ENCODE data around the gene PTPRD.

DNA sequence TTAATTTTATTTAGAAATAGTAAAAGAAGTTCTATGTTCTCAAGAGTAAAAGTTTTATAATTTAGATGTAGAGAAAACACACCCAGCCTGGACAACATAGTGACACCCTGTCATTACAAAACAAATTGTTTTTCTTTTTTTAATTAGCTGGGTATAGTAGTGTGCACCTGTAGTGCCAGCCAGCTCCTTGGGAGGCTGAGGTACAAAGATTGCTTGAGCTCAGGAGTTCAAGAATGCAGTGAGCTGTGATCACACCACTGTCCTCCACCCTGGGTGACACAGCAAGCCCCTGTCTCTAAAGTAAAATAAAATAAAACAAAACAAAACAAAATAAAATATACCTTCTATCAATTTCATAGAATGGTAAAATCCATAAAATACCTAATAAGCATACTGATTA, 1795.5 kb downstream of the PTPRD start:
- TF ChIP-seq CTCF (IDR thresholded peaks at IDR 0.05; ENCODE audit: insufficient read depth, low read length, poor library complexity, severe bottlenecking) (no peak), EZH2phosphoT487 (conservative IDR thresholded peaks at IDR 0.05; ENCODE audit: low read length) (no peak)
